B cell (primary cell): Measurements from ENCODE around the gene LRRC8B. TPM values are rescaled to one million over a fixed set of nuclear protein-coding genes. Genes with fewer than 3 reads are reported as not detected.
A peak's percentile ranks its signal among the peaks of the same experiment; 100 is the strongest.

Experiments
- ATAC-seq: fragments of 200-7000 bp; cut with Tn5 transposase; one replicate; pipeline ENCODE4 v1.10.0; 2021; ENCODE audit warnings: low read depth, mild to moderate bottlenecking, moderate number of reproducible peaks, moderate library complexity
- CTCF ChIA-PET: fragments of 350-600 bp; sonication (Branson Sonifier 250); formaldehyde crosslinking; loops from one replicate; lab custom pipeline; 2021; ENCODE audit warnings: antibody characterized with exemption, inconsistent platforms; lab: Charles Lee
- POLR2A ChIA-PET: fragments of 350-600 bp; sonication (Branson Sonifier 250); formaldehyde crosslinking; loops from one replicate; lab custom pipeline; 2021; ENCODE audit warnings: antibody characterized with exemption; lab: Charles Lee
- DNase-seq: peaks from one replicate; pipeline ENCODE4 v3.0.0; 2013
- H2AFZ ChIP-seq: 2 replicates; pipeline ENCODE4 v1.6.1; 2012; ENCODE audit warnings: mild to moderate bottlenecking, low read depth, low read length; ENCODE audit not compliant: insufficient read depth, poor library complexity, severe bottlenecking
- H3K27ac ChIP-seq, 2 donors: 1 replicate in 1 of 2; 2 replicates in 1 of 2; pipeline ENCODE4 v1.5.1; 2012 to 2013; ENCODE audit warnings: low read length in 2 of 2, mild to moderate bottlenecking in 2 of 2, moderate library complexity in 1 of 2
- H3K27me3 ChIP-seq, 4 experiments: fragments of 200-600 bp in 1 of 4; sonication (generic) in 1 of 4; replicated peaks in 1 of 4; 1 replicate in 2 of 4; 2 replicates in 2 of 4; pipeline versions ENCODE4 v1.6.1 to v1.7.0; 2013 to 2016; ENCODE audit warnings: low read length in 3 of 4, mild to moderate bottlenecking in 2 of 4, mixed read lengths in 1 of 4, moderate library complexity in 1 of 4; ENCODE audit not compliant: insufficient read depth in 4 of 4, control insufficient read depth in 3 of 4; ENCODE audit errors: control extremely low read depth in 1 of 4
- H3K36me3 ChIP-seq, 2 experiments: replicated peaks in 1 of 2; 1 replicate in 1 of 2; 2 replicates in 1 of 2; pipeline versions ENCODE4 v1.6.1 to v1.7.1; 2013; ENCODE audit warnings: low read length in 1 of 2; ENCODE audit not compliant: insufficient read depth in 2 of 2, control insufficient read depth in 1 of 2; ENCODE audit errors: control extremely low read depth in 1 of 2, extremely low read depth in 1 of 2
- H3K4me1 ChIP-seq, 2 donors: fragments of 200-600 bp in 1 of 2; sonication (generic) in 1 of 2; 1 replicate in 1 of 2; 2 replicates in 1 of 2; pipeline versions ENCODE4 v1.5.1 to v1.6.1; 2013 to 2017; ENCODE audit warnings: low read length in 2 of 2; ENCODE audit not compliant: control insufficient read depth in 2 of 2, insufficient read depth in 2 of 2
- H3K4me2 ChIP-seq: replicated peaks from 2 replicates; pipeline ENCODE3; 2012; ENCODE audit warnings: mild to moderate bottlenecking, low read depth, low read length; ENCODE audit not compliant: poor library complexity, severe bottlenecking
- H3K4me3 ChIP-seq, 5 experiments: fragments of 200-600 bp in 1 of 5; sonication (generic) in 1 of 5; 1 replicate in 3 of 5; 2 replicates in 2 of 5; pipeline versions ENCODE4 v1.5.1 to v1.7.0; 2011 to 2016; ENCODE audit warnings: low read length in 4 of 5, mild to moderate bottlenecking in 4 of 5, low read depth in 2 of 5, control low read depth in 1 of 5, moderate library complexity in 1 of 5; ENCODE audit not compliant: insufficient read depth in 1 of 5; ENCODE audit errors: control extremely low read depth in 1 of 5, extremely low read depth in 1 of 5
- H3K79me2 ChIP-seq: fragments of 200-600 bp; sonication (generic); one replicate; pipeline ENCODE4 v1.6.0; 2016; ENCODE audit warnings: low read length; ENCODE audit not compliant: control insufficient read depth, insufficient read depth
- H3K9ac ChIP-seq: fragments of 200-600 bp; sonication (generic); 2 replicates; pipeline ENCODE4 v1.6.1; 2017; ENCODE audit warnings: mild to moderate bottlenecking, low read length, moderate library complexity
- H3K9me3 ChIP-seq, 3 donors: one replicate each; pipeline versions ENCODE4 v1.6.1 to v1.7.1; 2013; ENCODE audit warnings: low read length in 2 of 3; ENCODE audit not compliant: control insufficient read depth in 2 of 3, insufficient read depth in 1 of 3; ENCODE audit errors: control extremely low read depth in 1 of 3
- H4K20me1 ChIP-seq: 2 replicates; pipeline ENCODE4 v1.6.0; 2012; ENCODE audit warnings: mild to moderate bottlenecking, low read length; ENCODE audit not compliant: insufficient read depth, control insufficient read depth, poor library complexity, severe bottlenecking
- H3K27ac Mint-ChIP-seq: one replicate; pipeline ENCODE4 v1.8.0; 2021; ENCODE audit warnings: mixed read lengths
- H3K27me3 Mint-ChIP-seq: one replicate; pipeline ENCODE4 v1.8.0; 2021; ENCODE audit warnings: mixed read lengths
- H3K4me1 Mint-ChIP-seq: one replicate; pipeline ENCODE4 v1.8.0; 2021; ENCODE audit warnings: mixed read lengths
- H3K4me3 Mint-ChIP-seq: one replicate; pipeline ENCODE4 v1.8.0; 2021; ENCODE audit warnings: mixed read lengths
- H3K9me3 Mint-ChIP-seq: one replicate; pipeline ENCODE4 v1.8.0; 2022; ENCODE audit warnings: mixed read lengths; ENCODE audit not compliant: insufficient read depth
- CTCF ChIP-seq: fragments of 200-600 bp; IDR thresholded peaks from one replicate; pipeline ENCODE4 v1.8.0; 2022; ENCODE audit warnings: antibody characterized with exemption, mild to moderate bottlenecking
- EZH2 ChIP-seq: IDR thresholded peaks from 2 replicates; pipeline ENCODE4 v1.6.1; 2012; ENCODE audit warnings: borderline replicate concordance, low read depth, mild to moderate bottlenecking, moderate library complexity, low read length; ENCODE audit not compliant: insufficient read depth, poor library complexity, severe bottlenecking
- WGBS: methylation state at CpG from one replicate; pipeline ENCODE4 v1.1.5; 2013; ENCODE audit warnings: missing lambda C conversion rate; ENCODE audit not compliant: insufficient coverage; 5-methylcytosine and 5-hydroxymethylcytosine counted together
- intact Hi-C: fragments of 100-400 bp; cut with micrococcal nuclease; formaldehyde crosslinking; loops from one replicate; pipeline ENCODE4 v1.10.0; 2022
- polyA plus RNA-seq: library from polyadenylated mRNA; depleted of rRNA; stranded (reverse); fragments of >200 nt; gene quantifications from 2 replicates; pipeline ENCODE4 v1.2.3, GENCODE V29; 2012
- total RNA-seq, 2 donors: library from RNA; stranded (reverse); fragments of 120-200 nt in 1 of 2; gene quantifications; 1 replicate in 1 of 2; 2 replicates in 1 of 2; pipeline versions ENCODE4 v1.2.3 to v1.2.4, GENCODE V29; 2013 to 2022

LRRC8B gene
- total and polyA plus RNA-seq, 2 donors (not counting 1 experiment from before 2014, with no cell fraction given), result 2.2 to 9.9 TPM

- H3K36me3 ChIP-seq, result no peaks in the 10 kb centered on the region
- peaks cover 0 to 6% (median 0%) of the 10 kb centered on the region in 3 donors for H3K9me3 ChIP-seq
- 96% methylated on average over 2 of the region's 2 CpGs for WGBS
- ATAC-seq (no peak), DNase-seq (no peak)
- intact Hi-C loops, result no loop called here
- no peak overlapping the region for H3K27ac ChIP-seq
- ChIA-PET POLR2A (no interaction called here), CTCF (interaction anchor here (1.1 to 11.5 kb wide), 4 partner anchors 9 to 158 kb away, joined by 4 to 83 read pairs (median 12); no protein-coding TSS in a partner anchor)
- no peak overlapping the region for H2AFZ ChIP-seq
- H3K9ac ChIP-seq, result no peak overlapping the region
- Mint-ChIP-seq H3K9me3 (no peaks in the 10 kb centered on the region), H3K27ac (peak overlapping the region; percentile 6), H3K4me1 (peaks cover 45% of the 10 kb centered on the region), H3K27me3 (no peaks in the 10 kb centered on the region), H3K4me3 (no peak overlapping the region)
- no peak overlapping the region for H3K4me2 ChIP-seq
- no peaks in the 10 kb centered on the region for H3K79me2 ChIP-seq
- TF ChIP-seq CTCF, result no peak
- no peak for TF ChIP-seq EZH2
- no peak overlapping the region for H3K4me3 ChIP-seq
- no peaks in the 10 kb centered on the region for H4K20me1 ChIP-seq
- H3K4me1 ChIP-seq, result peaks cover 32 to 44% of the 10 kb centered on the region in 2 donors
- no peaks in the 10 kb centered on the region for H3K27me3 ChIP-seq
Measured at GRCh38 chr1:89605692-89606091, 81.1 kb downstream of the LRRC8B start.

- Mint-ChIP-seq H3K27ac (peak overlapping the region; percentile 57), H3K4me1 (peaks cover 51% of the 10 kb centered on the region), H3K27me3 (no peaks in the 10 kb centered on the region), H3K9me3 (no peaks in the 10 kb centered on the region), H3K4me3 (peak overlapping the region; percentile 20)
- CTCF ChIA-PET, result interaction anchor here (0.6 to 11.5 kb wide), 4 partner anchors 9 to 379 kb away, joined by 3 to 83 read pairs (median 6); no protein-coding TSS in a partner anchor
- Histone ChIP-seq H3K9me3 (peaks cover 0 to 6% (median 0%) of the 10 kb centered on the region in 3 donors), H3K4me2 (peak overlapping the region; percentile 54), H3K36me3 (no peaks in the 10 kb centered on the region), H3K9ac (no peak overlapping the region), H3K4me1 (peaks cover 37 to 50% of the 10 kb centered on the region in 2 donors), H3K27ac (peak overlapping the region in 1 of 2 donors; percentile 52), H4K20me1 (no peaks in the 10 kb centered on the region), H3K79me2 (no peaks in the 10 kb centered on the region), H3K4me3 (peak overlapping the region in 1 of 5 experiments; percentile 17), H2AFZ (no peak overlapping the region), H3K27me3 (no peaks in the 10 kb centered on the region)
- no peak for TF ChIP-seq EZH2
- TF ChIP-seq CTCF, result no peak
- ATAC-seq (no peak), DNase-seq (no peak)
- intact Hi-C loops, result no loop called here
- POLR2A ChIA-PET, result no interaction called here
- no CpG with 5 or more reads among the region's 3 CpGs for whole genome bisulfite sequencing
Measured at GRCh38 chr1:89606227-89606980, 81.8 kb downstream of the LRRC8B start.
